Gastrocnemius medialis (tissue), 4 donors: ENCODE measurements around the gene RESP18. TPM values are rescaled to one million over a fixed set of nuclear protein-coding genes. Genes with fewer than 3 reads are reported as not detected.
"Not testable (repeated sequence)": the region's sequence is repeated elsewhere in the genome, so short reads cannot be mapped to it uniquely, and the experiment has no call there.

Experiments
- ATAC-seq, 2 donors: fragments of 150-250 bp; one replicate each; pipeline ENCODE4 v1.9.1; 2016
- DNase-seq, 2 donors: peaks; one replicate each; pipeline ENCODE4 v3.0.0-alpha.2; 2019
- H3K27ac ChIP-seq, 4 donors: fragments of 200-600 bp; sonication (generic); 1 replicate in 1 of 4; 2 replicates in 3 of 4; pipeline ENCODE4 v1.5.1; 2016 to 2018; ENCODE audit warnings: mild to moderate bottlenecking in 2 of 4, moderate library complexity in 1 of 4
- H3K27me3 ChIP-seq, 3 donors: fragments of 200-600 bp; sonication (generic) in 2 of 3; 1 replicate in 1 of 3; 2 replicates in 2 of 3; pipeline versions ENCODE4 v1.5.1 to v1.6.0; 2016 to 2019; ENCODE audit warnings: mild to moderate bottlenecking in 1 of 3, moderate library complexity in 1 of 3
- H3K36me3 ChIP-seq, 2 donors: fragments of 200-600 bp; sonication (generic) in 1 of 2; one replicate each; pipeline ENCODE4 v1.5.1; 2017 to 2018
- H3K4me1 ChIP-seq, 2 donors: fragments of 200-600 bp; sonication (generic) in 1 of 2; one replicate each; pipeline ENCODE4 v1.5.1; 2016 to 2017; ENCODE audit warnings: mild to moderate bottlenecking in 2 of 2
- H3K4me3 ChIP-seq, 4 donors: fragments of 200-600 bp; sonication (generic) in 3 of 4; 1 replicate in 1 of 4; 2 replicates in 3 of 4; pipeline ENCODE4 v1.5.1; 2016 to 2019; ENCODE audit warnings: mild to moderate bottlenecking in 2 of 4
- H3K9me3 ChIP-seq, 3 donors: fragments of 200-600 bp; sonication (generic) in 2 of 3; 1 replicate in 1 of 3; 2 replicates in 2 of 3; pipeline ENCODE4 v1.5.1; 2016 to 2019
- CTCF ChIP-seq, 5 experiments: fragments of 450-650 bp in 3 of 5; fragments of 200-600 bp in 2 of 5; sonication (generic) in 2 of 5; IDR thresholded peaks in 4 of 5; conservative IDR thresholded peaks in 1 of 5; 1 replicate in 4 of 5; 2 replicates in 1 of 5; pipeline ENCODE4 v1.5.1; 2016 to 2019; ENCODE audit warnings: antibody characterized with exemption in 5 of 5, mild to moderate bottlenecking in 3 of 5, moderate library complexity in 3 of 5
- POLR2A ChIP-seq, 2 donors: fragments of 450-650 bp; IDR thresholded peaks; one replicate each; pipeline ENCODE4 v1.6.1; 2017; ENCODE audit warnings: antibody characterized with exemption in 2 of 2, mild to moderate bottlenecking in 2 of 2, moderate library complexity in 2 of 2
- in situ Hi-C, 4 donors: fragments of 200-750 bp; cut with MboI; loops; one replicate each; pipeline versions ENCODE4 v1.15.0 to v1.8.0; 2017; ENCODE audit warnings: low sequenced_read_pairs in 4 of 4
- intact Hi-C: fragments of 100-400 bp; cut with DNase I; formaldehyde crosslinking; loops from one replicate; pipeline ENCODE4 v1.15.1; 2023; ENCODE audit warnings: low total_unique reads
- total RNA-seq, 4 donors: library from RNA; depleted of rRNA; stranded (reverse); fragments of >200 nt; gene quantifications; one replicate each; pipeline versions ENCODE4 v1.1.0 to v1.2.3, GENCODE V29; 2016

RESP18 gene
- total RNA-seq, 4 donors from 2014 or later, result not detected

DNA sequence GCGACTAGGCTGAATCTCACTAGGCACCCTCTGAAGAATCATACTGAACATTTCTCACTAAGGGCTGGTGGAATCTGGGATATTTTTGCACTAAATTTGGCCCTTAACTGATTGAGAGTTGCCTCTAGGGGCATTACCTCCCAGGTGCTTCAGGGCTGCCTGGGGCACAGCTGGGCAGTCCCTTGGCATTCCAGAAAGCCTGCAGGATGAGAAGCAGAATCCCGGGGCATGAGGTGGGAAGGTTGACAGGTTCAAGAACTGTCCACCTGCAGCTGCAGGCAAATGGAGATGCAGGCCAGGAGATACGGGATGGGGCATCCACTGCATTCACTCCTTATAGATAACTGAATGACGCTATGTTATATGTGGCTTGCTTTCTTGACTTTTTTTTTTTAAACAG lies 7.4 kb downstream of the RESP18 start:
- no peak overlapping the region for H3K27ac ChIP-seq
- no peaks in the 10 kb centered on the region for H3K4me1 ChIP-seq
- H3K27me3 ChIP-seq, result peaks cover 0 to 7% (median 2%) of the 10 kb centered on the region in 3 donors
- intact Hi-C loops, result no loop called here
- no peak for DNase-seq
- no peak for ATAC-seq
- no peaks in the 10 kb centered on the region for H3K9me3 ChIP-seq
- TF ChIP-seq CTCF (IDR thresholded peaks at IDR 0.05 in 4 of 5, conservative IDR thresholded peaks at IDR 0.05 in 1 of 5) (no peak), POLR2A (IDR thresholded peaks at IDR 0.05) (no peak)
- no peak overlapping the region for H3K4me3 ChIP-seq
- H3K36me3 ChIP-seq, result no peaks in the 10 kb centered on the region
- in situ Hi-C loops, result no loop called here

GRCh38 chr2:219323434-219323833 lies 9.1 kb downstream of the RESP18 start:
- intact Hi-C loops (no loop called here), in situ Hi-C loops (loop anchor here in 2 of 4 donors (25.0 kb wide), 2 partner anchors 261 to 311 kb away; partner anchors contain the start of gene IHH (in 1 of the 2))
- ATAC-seq (no peak), DNase-seq (no peak)
- no peaks in the 10 kb centered on the region for H3K9me3 ChIP-seq
- H3K36me3 ChIP-seq, result no peaks in the 10 kb centered on the region
- TF ChIP-seq CTCF (IDR thresholded peaks at IDR 0.05 in 4 of 5, conservative IDR thresholded peaks at IDR 0.05 in 1 of 5), result no peak
- no peak for TF ChIP-seq POLR2A (IDR thresholded peaks at IDR 0.05)
- no peaks in the 10 kb centered on the region for H3K4me1 ChIP-seq
- H3K27me3 ChIP-seq, result peaks cover 0 to 7% (median 2%) of the 10 kb centered on the region in 3 donors
- H3K27ac ChIP-seq, result no peak overlapping the region
- H3K4me3 ChIP-seq, result no peak overlapping the region

DNA sequence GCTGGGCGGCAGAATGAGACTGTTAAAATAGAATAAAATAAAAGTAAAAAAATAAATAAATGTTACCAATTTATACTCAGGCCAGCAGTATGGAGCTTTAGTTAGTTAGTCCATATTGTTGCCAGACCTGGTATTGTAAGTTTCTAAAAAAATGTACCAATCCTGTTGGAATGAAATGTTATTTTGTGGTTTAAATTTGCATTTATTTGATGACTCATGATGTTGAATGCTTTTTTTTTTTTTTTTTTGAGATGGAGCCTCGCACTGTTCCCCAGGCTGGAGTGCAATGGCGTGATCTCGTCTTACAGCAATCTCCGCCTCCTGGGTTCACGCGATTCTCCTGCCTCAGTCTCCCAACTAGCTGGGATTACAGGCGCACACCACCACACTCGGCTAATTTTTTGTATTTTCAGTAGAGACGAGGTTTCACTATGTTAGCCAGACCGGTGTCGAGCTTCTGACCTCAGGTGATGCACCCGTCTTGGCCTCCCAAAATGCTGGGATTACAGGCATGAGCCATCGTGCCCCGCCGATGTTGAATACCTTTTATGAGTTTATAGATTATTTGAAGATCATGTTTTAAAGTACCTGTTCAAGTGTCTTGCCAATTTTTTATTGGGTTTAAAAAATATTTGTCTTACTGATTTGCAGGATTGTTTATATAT lies 17.6 kb downstream of the RESP18 start:
- peaks cover 7 to 22% (median 9%) of the 10 kb centered on the region in 3 donors for H3K27me3 ChIP-seq
- intact Hi-C loops, result no loop called here
- ATAC-seq (no peak), DNase-seq (no peak)
- no peak overlapping the region for H3K4me3 ChIP-seq
- no peak for TF ChIP-seq POLR2A (IDR thresholded peaks at IDR 0.05)
- no peak for TF ChIP-seq CTCF (IDR thresholded peaks at IDR 0.05 in 4 of 5, conservative IDR thresholded peaks at IDR 0.05 in 1 of 5)
- H3K9me3 ChIP-seq, result no peaks in the 10 kb centered on the region
- H3K27ac ChIP-seq, result no peak overlapping the region
- no peaks in the 10 kb centered on the region for H3K36me3 ChIP-seq
- in situ Hi-C loops, result loop anchor here in 2 of 4 donors (25.0 kb wide), 2 partner anchors 253 to 303 kb away; partner anchors contain the start of gene IHH (in 1 of the 2)
- no peaks in the 10 kb centered on the region for H3K4me1 ChIP-seq

DNA sequence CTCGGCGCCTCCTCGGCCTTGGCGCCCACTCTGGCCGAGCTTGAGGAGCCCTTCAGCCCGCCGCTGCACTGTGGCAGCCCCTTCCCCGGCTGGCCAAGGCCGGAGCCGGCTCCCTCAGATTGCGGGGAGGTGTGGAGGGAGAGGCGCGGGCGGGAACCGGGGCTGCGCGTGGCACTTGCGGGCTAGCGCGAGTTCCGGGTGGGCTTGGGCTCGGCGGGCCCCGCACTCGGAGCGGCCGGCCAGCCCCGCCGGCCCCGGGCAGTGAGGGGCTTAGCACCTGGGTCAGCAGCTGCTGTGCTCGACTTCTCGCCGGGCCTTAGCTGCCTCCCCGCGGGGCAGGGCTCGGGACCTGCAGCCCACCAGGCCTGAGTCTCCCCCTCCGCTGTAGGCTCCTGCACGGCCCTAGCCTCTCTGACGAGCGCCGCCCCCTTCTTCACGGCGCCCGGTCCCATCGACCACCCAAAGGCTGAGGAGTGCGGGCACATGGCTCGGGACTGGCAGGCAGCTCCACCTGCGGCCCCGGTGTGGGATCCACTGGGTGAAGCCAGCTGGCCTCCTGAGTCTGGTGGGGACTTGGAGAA lies 19.8 kb downstream of the RESP18 start:
- H3K4me1 ChIP-seq, H3K36me3 ChIP-seq, H3K9me3 ChIP-seq, DNase-seq, H3K27ac ChIP-seq, intact Hi-C loops, H3K4me3 ChIP-seq, ATAC-seq: not testable (repeated sequence)
- peaks cover 28 to 41% (median 28%) of the 10 kb centered on the region in 3 donors for H3K27me3 ChIP-seq
- in situ Hi-C loops, result loop anchor here in 2 of 4 donors (25.0 kb wide), 2 partner anchors 250 to 300 kb away; partner anchors contain the start of gene IHH (in 1 of the 2)

GRCh38 chr2:219309278-219309677 lies 23.3 kb downstream of the RESP18 start, which contains the start of gene PTPRN:
TSS of gene PTPRN (minus strand) at chr2:219309401. CDS start at chr2:219309332, 69 bp downstream.
- ATAC-seq (no peak), DNase-seq (no peak)
- peaks cover 28 to 49% (median 30%) of the 10 kb centered on the region in 3 donors for H3K27me3 ChIP-seq
- H3K36me3 ChIP-seq, result no peaks in the 10 kb centered on the region
- in situ Hi-C loops, result loop anchor here in 3 of 4 donors (10.0 to 25.0 kb wide), 3 partner anchors 247 to 297 kb away; partner anchors contain the start of genes CFAP65 (in 1 of the 3) and IHH (in 1 of the 3)
- TF ChIP-seq CTCF (IDR thresholded peaks at IDR 0.05 in 4 of 5, conservative IDR thresholded peaks at IDR 0.05 in 1 of 5), result no peak
- no peak for TF ChIP-seq POLR2A (IDR thresholded peaks at IDR 0.05)
- H3K4me3 ChIP-seq, result no peak within 1 kb of the TSS
- H3K9me3 ChIP-seq, result no peaks in the 10 kb centered on the region
- no peak within 1 kb of the TSS for H3K27ac ChIP-seq
- intact Hi-C loops, result no loop called here
- H3K4me1 ChIP-seq, result no peaks in the 10 kb centered on the region
